DMS153 (cell line): ENCODE results near the gene MAP2K1.
A peak's percentile ranks its signal among the peaks of the same experiment; 100 is the strongest.
"Not testable (repeated sequence)": the region's sequence is repeated elsewhere in the genome, so short reads cannot be mapped to it uniquely, and the experiment has no call there.

Experiments
- DNase-seq: peaks from one replicate; lab custom pipeline; 2025; lab: John Stamatoyannopoulos, UW

Gene MAP2K1

GRCh38 chr15:66386204-66387123, at the start of gene MAP2K1:
Gene MAP2K1 (plus strand): TSS chr15:66386912. CDS start chr15:66387348, 436 bp downstream.
- peak; percentile 87 for DNase-seq

- not testable (repeated sequence) for DNase-seq
Observed at GRCh38 chr15:66348530-66348929, 38.2 kb upstream of the MAP2K1 start.

- no peak for DNase-seq
Observed at GRCh38 chr15:66356077-66356358, 30.7 kb upstream of the MAP2K1 start.

GRCh38 chr15:66356359-66357236, 30.1 kb upstream of the MAP2K1 start, which contains the start of gene TIPIN:
Gene TIPIN (minus strand): TSS chr15:66356685. CDS start chr15:66352947, 3,738 bp downstream.
- peak; percentile 77 for DNase-seq

GRCh38 chr15:66359740-66360139, 27.0 kb upstream of the MAP2K1 start:
- no peak for DNase-seq

GRCh38 chr15:66361745-66362460, 24.8 kb upstream of the MAP2K1 start:
- DNase-seq: not testable (repeated sequence)

GRCh38 chr15:66362776-66363175, 23.9 kb upstream of the MAP2K1 start:
- no peak for DNase-seq

- DNase-seq: no peak
Observed at GRCh38 chr15:66364944-66365528, 21.7 kb upstream of the MAP2K1 start.

- peak; percentile 45 for DNase-seq
Observed at GRCh38 chr15:66369773-66370651, 16.7 kb upstream of the MAP2K1 start.

- DNase-seq: no peak
Observed at GRCh38 chr15:66374179-66374578, 12.5 kb upstream of the MAP2K1 start.

- DNase-seq: no peak
Observed at GRCh38 chr15:66378814-66379430, 7.8 kb upstream of the MAP2K1 start.

GRCh38 chr15:66381376-66381775, 5.3 kb upstream of the MAP2K1 start:
- DNase-seq: not testable (repeated sequence)

- no peak for DNase-seq
Observed at GRCh38 chr15:66387163-66388042, 691 bp downstream of the MAP2K1 start.

- no peak for DNase-seq
Observed at GRCh38 chr15:66388043-66388363, 1.3 kb downstream of the MAP2K1 start.

GRCh38 chr15:66388576-66388975, 1.9 kb downstream of the MAP2K1 start:
- no peak for DNase-seq

- DNase-seq: no peak
Observed at GRCh38 chr15:66389098-66389858, 2.6 kb downstream of the MAP2K1 start.

GRCh38 chr15:66389859-66390381, 3.2 kb downstream of the MAP2K1 start:
- DNase-seq: no peak

- DNase-seq: no peak
Observed at GRCh38 chr15:66390678-66391077, 4.0 kb downstream of the MAP2K1 start.
